Fibroblast of skin of right quadriceps (primary cell): ENCODE measurements around the gene METTL9.
"Not testable (repeated sequence)": the region's sequence is repeated elsewhere in the genome, so short reads cannot be mapped to it uniquely, and the experiment has no call there.

Experiments
- DNase-seq: peaks from one replicate; pipeline ENCODE4 v3.0.0-alpha.2; 2013

METTL9 gene

GRCh38 chr16:21611198-21611555, 11.8 kb downstream of the METTL9 start:
- DNase-seq: peak; percentile 11

DNA sequence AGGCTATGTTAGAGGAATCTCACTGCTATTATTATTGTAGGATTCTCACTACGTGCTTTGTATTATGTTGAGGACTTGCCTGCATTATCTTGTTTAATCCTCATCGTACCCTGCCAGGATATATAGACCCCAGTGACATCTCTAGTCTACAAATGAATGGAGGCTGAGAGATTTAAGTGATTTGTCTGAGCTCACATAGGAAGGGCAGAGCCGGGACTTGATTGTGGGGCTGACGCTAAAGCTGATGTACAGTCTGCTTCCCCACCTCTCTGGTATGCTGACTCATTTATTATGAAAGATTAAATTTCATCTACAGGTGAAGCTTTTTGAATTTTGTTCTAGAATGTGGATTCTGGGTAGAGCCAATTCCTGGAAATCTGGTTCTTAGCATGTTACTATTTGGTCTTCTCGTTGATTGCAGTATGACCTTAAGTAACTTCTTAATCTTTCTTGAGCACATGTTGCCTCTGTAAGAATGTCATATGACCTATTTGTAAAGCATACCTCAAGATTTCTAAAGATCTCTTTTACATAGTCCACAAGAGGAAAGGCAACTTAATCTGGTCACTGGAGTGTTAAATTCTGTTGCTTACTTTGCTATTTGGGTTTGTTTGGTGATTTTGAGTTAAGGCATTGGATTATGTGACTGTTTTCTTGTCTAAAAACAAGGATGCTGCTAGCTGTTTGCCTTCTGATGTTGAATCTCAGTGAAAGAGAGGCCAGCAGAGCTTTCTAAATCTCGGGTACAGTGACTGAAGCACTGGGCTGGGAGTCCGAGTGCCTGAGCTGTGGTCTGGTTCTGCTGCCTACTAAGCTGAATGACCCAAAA, 12.4 kb downstream of the METTL9 start:
- no peak for DNase-seq

DNA sequence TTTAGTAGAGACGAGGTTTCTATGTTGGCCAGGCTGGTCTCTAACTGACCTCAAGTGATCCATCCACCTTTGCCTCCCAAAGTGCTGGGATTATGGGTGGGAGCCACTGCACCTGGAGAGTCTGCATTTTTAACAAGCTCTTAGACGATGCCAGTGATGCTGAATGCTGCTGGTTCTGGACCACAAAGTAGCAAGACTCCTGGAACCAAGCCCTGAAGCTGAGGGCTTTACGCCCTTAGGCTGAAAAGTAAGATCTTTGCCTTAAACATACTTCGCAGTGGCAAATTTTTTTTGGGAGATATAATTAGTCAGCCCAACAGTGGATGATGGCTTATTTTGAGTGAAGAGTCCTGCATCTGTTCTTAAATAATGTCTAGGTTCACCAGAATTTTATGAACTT, 14.0 kb downstream of the METTL9 start:
- no peak for DNase-seq

DNA sequence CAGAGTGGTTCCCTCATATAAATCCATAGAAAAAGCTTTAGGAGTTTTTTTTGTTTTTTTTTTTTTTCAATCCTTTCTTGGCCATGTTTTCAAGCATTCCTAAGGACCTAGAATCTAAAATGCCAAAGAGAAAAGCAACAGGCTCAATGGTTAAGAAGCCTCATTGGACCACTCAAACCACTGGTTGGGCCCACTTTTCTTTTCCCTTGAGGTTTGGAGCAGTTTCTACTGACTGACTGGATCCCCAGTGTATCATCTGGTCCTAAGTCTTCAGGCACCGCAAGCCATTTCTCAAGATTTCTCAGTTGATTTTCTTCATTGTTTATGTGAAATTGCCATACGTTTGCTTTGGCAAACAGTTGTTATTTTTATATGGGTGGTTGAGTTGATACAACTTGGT, 14.4 kb downstream of the METTL9 start:
- DNase-seq: peak; percentile 6

DNA sequence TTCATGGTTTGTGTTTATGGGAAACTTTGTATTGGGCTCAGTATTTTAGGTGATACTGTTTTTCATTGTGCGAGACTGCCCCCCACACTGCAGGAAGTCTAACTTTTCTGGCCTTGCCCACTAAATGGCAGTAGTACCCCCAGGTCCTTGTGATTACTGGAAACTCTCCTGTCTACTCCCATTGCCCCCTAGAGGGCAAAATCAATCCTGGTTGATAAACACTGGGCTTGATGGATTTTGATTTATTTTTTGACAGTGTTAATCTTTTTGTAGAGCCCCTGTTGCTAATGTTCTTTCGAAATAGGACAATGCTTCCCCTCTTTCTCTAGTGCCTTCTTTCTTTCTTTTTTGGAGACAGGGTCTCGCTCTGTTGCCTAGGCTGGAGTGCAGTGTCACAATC, 15.5 kb downstream of the METTL9 start:
- DNase-seq: no peak

GRCh38 chr16:21617607-21618006, 18.2 kb downstream of the METTL9 start:
- DNase-seq: no peak

- DNase-seq: no peak
Measured at GRCh38 chr16:21618281-21618680, 18.9 kb downstream of the METTL9 start.

GRCh38 chr16:21619765-21620425, 20.5 kb downstream of the METTL9 start:
- DNase-seq: no peak

- DNase-seq: no peak
Measured at GRCh38 chr16:21620592-21620991, 21.2 kb downstream of the METTL9 start.

- DNase-seq: no peak
Measured at GRCh38 chr16:21622545-21622944, 23.2 kb downstream of the METTL9 start.

- no peak for DNase-seq
Measured at GRCh38 chr16:21625026-21625425, 25.6 kb downstream of the METTL9 start.

GRCh38 chr16:21626659-21627277, 27.4 kb downstream of the METTL9 start:
- peak; percentile 96 for DNase-seq

GRCh38 chr16:21628121-21628726, 28.8 kb downstream of the METTL9 start:
- DNase-seq: no peak

- peak; percentile 62 for DNase-seq
Measured at GRCh38 chr16:21628772-21629171, 29.4 kb downstream of the METTL9 start.

DNA sequence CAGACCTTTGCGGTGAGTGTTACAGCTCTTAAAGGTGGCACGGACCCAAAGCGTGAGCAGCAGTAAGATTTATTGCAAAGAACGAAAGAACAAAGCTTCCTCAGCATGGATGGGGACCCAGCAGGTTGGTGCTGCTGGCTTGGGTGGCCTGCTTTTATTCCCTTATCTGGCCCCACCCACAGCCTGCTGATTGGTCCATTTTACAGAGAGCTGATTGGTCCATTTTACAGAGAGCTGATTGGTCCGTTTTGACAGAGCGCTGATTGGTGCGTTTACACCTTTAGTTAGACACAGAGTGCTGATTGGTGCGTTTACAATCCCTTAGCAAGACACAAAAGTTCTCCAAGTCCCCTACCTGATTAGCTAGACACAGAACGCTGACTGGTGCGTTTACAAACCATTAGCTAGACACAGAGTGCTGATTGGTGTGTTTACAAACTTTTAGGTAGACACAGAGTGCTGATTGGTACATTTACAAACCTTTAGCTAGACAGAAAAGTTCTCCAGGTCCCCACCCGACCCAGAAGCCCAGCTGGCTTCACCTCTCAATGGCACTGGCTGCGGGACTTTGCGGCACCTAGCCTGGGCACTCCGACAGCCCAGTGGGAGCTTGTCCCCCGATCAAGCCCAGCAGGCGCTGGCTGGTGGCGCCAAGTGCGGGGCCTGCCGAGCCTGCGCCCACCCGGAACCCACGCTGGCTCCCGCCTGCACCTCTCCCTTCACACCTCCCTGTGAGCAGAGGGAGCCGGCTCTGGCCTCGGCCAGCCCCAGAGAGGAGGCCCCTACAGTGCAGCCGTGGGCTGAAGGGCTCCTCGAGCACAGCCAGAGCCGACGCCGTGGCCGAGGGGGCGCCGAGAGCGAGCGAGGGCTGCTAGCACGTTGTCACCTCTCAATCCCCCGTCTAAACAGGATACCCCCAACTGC, 30.5 kb downstream of the METTL9 start:
- not testable (repeated sequence) for DNase-seq

DNA sequence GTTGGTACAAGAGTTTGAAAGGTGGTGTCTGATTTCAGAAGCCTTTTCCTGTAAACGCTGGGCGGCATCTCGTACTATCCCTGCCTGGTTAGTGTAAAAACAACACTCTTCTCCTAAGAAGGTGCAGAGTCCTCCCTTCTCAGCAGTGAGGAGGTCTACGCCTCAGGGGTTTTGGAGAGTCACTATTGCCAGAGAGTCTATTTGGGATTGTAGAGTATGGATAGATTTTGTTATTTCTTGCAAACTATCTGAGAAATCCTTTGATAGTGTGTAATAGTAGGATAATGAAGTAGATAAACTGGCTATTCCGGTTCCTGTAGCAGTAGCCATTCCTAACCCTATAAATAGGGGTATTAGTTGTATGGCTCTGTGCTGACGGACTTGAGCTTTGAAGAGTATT, 31.5 kb downstream of the METTL9 start:
- not testable (repeated sequence) for DNase-seq

- DNase-seq: not testable (repeated sequence)
Measured at GRCh38 chr16:21631376-21631775, 32.0 kb downstream of the METTL9 start.

GRCh38 chr16:21631951-21632575, 32.7 kb downstream of the METTL9 start:
- DNase-seq: not testable (repeated sequence)

DNA sequence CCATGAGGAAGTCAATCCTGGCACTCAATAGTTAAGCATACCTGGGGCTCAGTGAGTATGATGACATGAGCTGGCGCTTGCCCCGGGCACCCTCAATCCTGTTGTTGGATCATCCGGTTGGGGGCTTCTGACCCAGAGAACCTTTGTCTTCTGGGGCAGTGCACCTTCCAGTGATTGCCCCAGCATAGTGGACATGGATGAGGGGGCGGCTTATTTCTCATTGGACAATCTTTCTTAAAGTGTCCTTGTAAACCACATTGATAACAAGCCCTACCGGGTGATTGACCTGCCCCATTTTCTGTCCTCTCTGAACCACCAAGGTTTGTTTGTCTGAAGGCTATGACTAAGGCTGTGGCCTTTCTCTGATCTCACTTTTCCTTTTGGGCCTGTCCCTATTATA, 34.8 kb downstream of the METTL9 start:
- no peak for DNase-seq

GRCh38 chr16:21635694-21636093, 36.3 kb downstream of the METTL9 start:
- not testable (repeated sequence) for DNase-seq

DNA sequence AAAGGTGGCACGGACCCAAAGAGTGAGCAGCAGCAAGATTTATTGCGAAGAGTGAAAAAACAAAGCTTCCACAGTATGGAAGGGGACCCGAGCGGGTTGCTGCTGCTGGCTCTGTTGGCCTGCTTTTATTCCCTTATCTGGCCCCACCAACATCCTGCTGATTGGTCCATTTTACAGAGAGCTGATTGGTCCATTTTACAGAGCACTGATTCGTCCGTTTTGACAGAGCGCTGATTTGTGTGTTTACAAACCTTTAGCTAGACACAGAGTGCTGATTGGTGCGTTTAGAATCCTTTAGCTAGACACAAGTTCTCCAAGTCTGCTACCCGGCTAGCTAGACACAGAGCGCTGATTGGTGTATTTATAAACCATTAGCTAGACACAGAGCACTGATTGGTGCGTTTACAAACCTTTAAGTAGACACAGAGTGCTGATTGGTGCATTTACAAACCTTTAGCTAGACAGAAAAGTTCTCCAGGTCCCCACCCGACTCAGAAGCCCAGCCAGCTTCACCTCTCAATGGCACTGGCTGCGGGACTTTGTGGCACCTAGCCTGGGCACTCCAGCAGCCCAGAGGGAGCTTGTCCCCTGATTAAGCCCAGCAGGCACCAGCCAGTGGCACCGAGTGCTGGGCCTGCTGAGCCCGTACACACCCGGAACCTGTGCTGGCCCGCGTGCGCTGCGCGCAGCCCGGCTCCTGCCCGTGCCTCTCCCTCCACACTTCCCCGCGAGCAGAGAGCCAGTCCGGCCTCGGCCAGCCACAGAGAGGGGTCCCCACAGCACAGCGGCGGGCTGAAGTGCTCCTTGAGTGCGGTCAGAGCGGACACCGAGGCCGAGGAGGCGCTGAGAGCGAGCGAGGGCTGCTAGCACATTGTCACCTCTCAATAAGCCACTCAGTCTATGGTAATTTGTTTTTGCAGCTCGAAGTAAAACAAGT, 37.9 kb downstream of the METTL9 start:
- no peak for DNase-seq
